Esophagus squamous epithelium (tissue), 5 donors: ENCODE data around the gene TNRC6A. TPM values are rescaled to one million over a fixed set of nuclear protein-coding genes. Genes with fewer than 3 reads are reported as not detected.

ENCODE experiments used
- DNase-seq: peaks from one replicate; lab custom pipeline; 2025; lab: John Stamatoyannopoulos, UW
- H3K27ac ChIP-seq, 4 donors: fragments of 200-600 bp; sonication (generic); one replicate each; pipeline ENCODE4 v1.5.1; 2016 to 2019; ENCODE audit warnings: mild to moderate bottlenecking in 1 of 4
- H3K27me3 ChIP-seq, 4 donors: fragments of 200-600 bp; sonication (generic); 1 replicate in 3 of 4; 2 replicates in 1 of 4; pipeline versions ENCODE4 v1.5.1 to v1.6.0; 2017 to 2021; ENCODE audit warnings: antibody characterized with exemption in 1 of 4
- H3K36me3 ChIP-seq, 3 donors: fragments of 200-600 bp; sonication (generic); one replicate each; pipeline ENCODE4 v1.5.1; 2016 to 2019
- H3K4me1 ChIP-seq, 3 donors: fragments of 200-600 bp; sonication (generic); one replicate each; pipeline ENCODE4 v1.5.1; 2017 to 2019
- H3K4me3 ChIP-seq, 4 donors: fragments of 200-600 bp; sonication (generic); 1 replicate in 3 of 4; 2 replicates in 1 of 4; pipeline ENCODE4 v1.5.1; 2016 to 2019; ENCODE audit warnings: mild to moderate bottlenecking in 2 of 4, moderate library complexity in 1 of 4
- H3K9me3 ChIP-seq, 3 donors: fragments of 200-600 bp; sonication (generic); one replicate each; pipeline ENCODE4 v1.5.1; 2016 to 2019
- POLR2A ChIP-seq, 4 donors: fragments of 450-650 bp; IDR thresholded peaks; one replicate each; pipeline ENCODE4 v1.6.1; 2017; ENCODE audit warnings: antibody characterized with exemption in 4 of 4, mild to moderate bottlenecking in 4 of 4, moderate library complexity in 3 of 4
- WGBS, 2 donors: methylation state at CpG; one replicate each; pipeline ENCODE4 v1.1.5; 2018; 5-methylcytosine and 5-hydroxymethylcytosine counted together
- intact Hi-C: fragments of 100-400 bp; cut with DNase I; formaldehyde crosslinking; loops from one replicate; pipeline ENCODE4 v1.15.0; 2022
- total RNA-seq, 4 donors: library from RNA; depleted of rRNA; stranded (reverse); fragments of >200 nt; gene quantifications; one replicate each; pipeline ENCODE4 v1.1.0, GENCODE V29; 2016
- TF ChIP-seq, protein P1 (sequence below), 6 experiments: fragments of 450-650 bp in 4 of 6; fragments of 200-600 bp in 2 of 6; sonication (generic) in 2 of 6; IDR thresholded peaks; one replicate each; pipeline ENCODE4 v1.5.1; 2016 to 2019; ENCODE audit warnings: antibody characterized with exemption in 6 of 6, mild to moderate bottlenecking in 4 of 6, moderate library complexity in 4 of 6
- donor health status: DM: yes; HTN: yes; CAD: no.

Gene TNRC6A
- total RNA-seq, 4 donors from 2014 or later: 12.3 to 34.0 (median 18.5) TPM

DNA sequence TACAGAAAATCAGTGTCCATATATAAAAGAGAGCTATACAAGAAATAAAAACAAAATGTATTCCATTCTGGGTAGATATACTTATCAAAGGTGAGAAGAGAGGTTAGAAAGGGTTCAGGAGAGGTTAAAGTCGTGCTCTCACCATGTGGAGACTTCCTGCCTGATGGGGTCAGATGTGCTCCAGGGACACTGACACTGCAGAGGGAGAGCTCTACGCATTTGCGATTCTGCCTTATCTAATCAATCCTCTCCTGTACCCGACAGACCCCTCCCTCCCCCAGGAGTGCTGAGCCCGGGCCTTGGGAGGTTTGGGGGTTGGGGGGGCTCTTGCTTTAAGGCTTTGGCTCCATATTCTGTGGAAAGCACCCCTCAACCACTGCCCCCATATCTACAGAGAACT, 99.7 kb downstream of the TNRC6A start:
- Histone ChIP-seq H3K9me3 (no peaks in the 10 kb centered on the region), H3K27ac (no peak overlapping the region), H3K36me3 (peaks cover 0 to 28% (median 3%) of the 10 kb centered on the region in 3 donors), H3K4me1 (peaks cover 0 to 25% (median 10%) of the 10 kb centered on the region in 3 donors), H3K27me3 (no peaks in the 10 kb centered on the region), H3K4me3 (no peak overlapping the region)
- TF ChIP-seq, protein P1, sequence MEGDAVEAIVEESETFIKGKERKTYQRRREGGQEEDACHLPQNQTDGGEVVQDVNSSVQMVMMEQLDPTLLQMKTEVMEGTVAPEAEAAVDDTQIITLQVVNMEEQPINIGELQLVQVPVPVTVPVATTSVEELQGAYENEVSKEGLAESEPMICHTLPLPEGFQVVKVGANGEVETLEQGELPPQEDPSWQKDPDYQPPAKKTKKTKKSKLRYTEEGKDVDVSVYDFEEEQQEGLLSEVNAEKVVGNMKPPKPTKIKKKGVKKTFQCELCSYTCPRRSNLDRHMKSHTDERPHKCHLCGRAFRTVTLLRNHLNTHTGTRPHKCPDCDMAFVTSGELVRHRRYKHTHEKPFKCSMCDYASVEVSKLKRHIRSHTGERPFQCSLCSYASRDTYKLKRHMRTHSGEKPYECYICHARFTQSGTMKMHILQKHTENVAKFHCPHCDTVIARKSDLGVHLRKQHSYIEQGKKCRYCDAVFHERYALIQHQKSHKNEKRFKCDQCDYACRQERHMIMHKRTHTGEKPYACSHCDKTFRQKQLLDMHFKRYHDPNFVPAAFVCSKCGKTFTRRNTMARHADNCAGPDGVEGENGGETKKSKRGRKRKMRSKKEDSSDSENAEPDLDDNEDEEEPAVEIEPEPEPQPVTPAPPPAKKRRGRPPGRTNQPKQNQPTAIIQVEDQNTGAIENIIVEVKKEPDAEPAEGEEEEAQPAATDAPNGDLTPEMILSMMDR (IDR thresholded peaks at IDR 0.05): no peak
- DNase-seq: no peak
- intact Hi-C loops: no loop called here
- 62 to 65% methylated on average over 5 of the region's 5 CpGs for WGBS, 2 donors

DNA sequence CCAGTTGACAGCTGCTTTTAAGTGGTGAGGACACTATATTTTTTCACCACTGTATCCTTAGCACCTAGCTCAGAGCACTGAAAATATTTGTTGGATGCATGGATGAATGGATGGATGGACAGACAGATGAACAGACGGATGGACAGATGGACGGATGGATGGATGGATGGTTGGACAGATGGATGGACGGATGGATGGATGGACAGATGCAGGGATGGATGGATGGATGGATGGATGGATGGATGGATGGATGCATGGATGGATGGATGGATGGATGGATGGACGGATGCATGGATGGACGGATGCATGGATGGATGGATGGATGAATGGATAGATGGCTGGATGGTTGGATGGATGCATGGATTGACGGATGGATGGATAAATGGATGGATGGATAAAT, 103.9 kb downstream of the TNRC6A start:
- Histone ChIP-seq H3K9me3 (no peaks in the 10 kb centered on the region), H3K4me3 (no peak overlapping the region), H3K27ac (no peak overlapping the region), H3K27me3 (no peaks in the 10 kb centered on the region), H3K36me3 (peaks cover 0 to 5% (median 0%) of the 10 kb centered on the region in 3 donors), H3K4me1 (peaks cover 0 to 6% (median under 1%) of the 10 kb centered on the region in 3 donors)
- intact Hi-C loops: no loop called here
- 86 to 90% methylated on average over 5 to 6 of the region's 6 CpGs for WGBS, 2 donors
- TF ChIP-seq, protein P1 (IDR thresholded peaks at IDR 0.05): no peak
- no peak for TF ChIP-seq POLR2A (IDR thresholded peaks at IDR 0.05)
- no peak for DNase-seq

DNA sequence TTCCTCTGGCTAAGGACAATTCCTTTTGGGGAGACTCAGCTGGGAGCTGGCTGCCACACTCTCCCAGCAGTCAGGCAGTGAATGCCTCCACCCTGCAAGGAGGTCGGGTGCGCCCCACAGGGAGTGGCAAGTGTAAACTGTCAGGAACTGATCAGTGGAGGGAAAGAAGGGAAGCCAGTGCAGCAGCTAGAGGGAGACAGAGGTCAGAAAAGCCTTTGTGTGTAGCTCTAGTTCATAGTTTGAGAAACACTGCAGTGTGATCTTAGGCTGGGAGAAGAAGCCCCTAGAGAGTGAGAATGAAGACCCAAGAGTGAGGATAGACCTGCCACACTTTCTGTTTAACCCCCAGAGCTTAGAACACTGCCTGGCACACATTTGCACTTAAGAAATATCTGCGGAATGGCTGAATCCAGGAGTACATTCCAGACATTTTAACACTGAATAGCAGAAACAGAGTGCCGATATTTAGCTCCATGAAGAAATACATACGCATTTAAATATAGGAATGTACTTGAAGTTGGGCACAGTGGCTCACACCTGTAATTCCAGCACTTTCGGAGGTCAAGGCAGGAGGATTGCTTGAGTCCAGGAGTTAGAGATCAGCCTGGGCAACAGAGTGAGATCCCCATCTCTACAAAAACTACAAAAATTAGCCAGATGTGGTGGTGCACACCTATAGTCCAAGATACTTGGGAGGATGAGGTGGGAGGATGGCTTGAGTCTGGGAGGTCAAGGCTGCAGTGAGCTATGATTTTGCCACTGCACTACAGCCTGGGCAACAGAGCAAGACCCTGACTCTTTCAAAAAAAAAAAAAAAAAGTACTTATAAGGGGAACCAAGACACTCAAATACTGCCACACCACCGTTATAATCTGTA, 105.2 kb downstream of the TNRC6A start:
- TF ChIP-seq, protein P1 (IDR thresholded peaks at IDR 0.05): peak in 5 of 6 experiments; percentile 25 to 65 (median 38)
- TF ChIP-seq POLR2A (IDR thresholded peaks at IDR 0.05): no peak
- no peaks in the 10 kb centered on the region for H3K36me3 ChIP-seq
- H3K27ac ChIP-seq: no peak overlapping the region
- WGBS, 2 donors: 63 to 74% methylated on average over 7 of the region's 7 CpGs
- H3K27me3 ChIP-seq: no peaks in the 10 kb centered on the region
- no peaks in the 10 kb centered on the region for H3K9me3 ChIP-seq
- H3K4me1 ChIP-seq: peaks cover 0 to 17% (median 13%) of the 10 kb centered on the region in 3 donors
- DNase-seq: no peak
- H3K4me3 ChIP-seq: no peak overlapping the region
- intact Hi-C loops: no loop called here

DNA sequence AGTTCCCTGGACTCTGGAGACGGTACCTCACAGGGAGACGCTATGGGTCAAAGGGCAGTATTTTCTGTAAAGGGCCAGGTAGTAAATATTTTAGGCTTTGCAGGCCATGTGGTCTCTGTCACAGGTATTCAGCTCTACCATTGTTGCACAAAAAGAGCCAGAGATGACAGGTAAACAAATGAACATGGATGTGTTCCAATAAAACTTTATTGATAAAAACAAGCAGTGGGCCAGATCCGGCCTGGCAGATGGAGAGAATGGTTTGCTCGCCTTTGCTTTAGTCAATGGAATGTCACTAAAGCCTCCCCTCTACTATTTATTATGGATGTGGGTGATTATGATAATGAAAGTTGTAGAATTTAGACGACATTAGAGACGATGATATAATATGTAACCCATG, 107.4 kb downstream of the TNRC6A start:
- no peak for DNase-seq
- Histone ChIP-seq H3K27ac (no peak overlapping the region), H3K36me3 (no peaks in the 10 kb centered on the region), H3K4me3 (no peak overlapping the region), H3K4me1 (peaks cover 0 to 23% (median 19%) of the 10 kb centered on the region in 3 donors), H3K27me3 (no peaks in the 10 kb centered on the region), H3K9me3 (no peaks in the 10 kb centered on the region)
- TF ChIP-seq, protein P1 (IDR thresholded peaks at IDR 0.05): no peak
- TF ChIP-seq POLR2A (IDR thresholded peaks at IDR 0.05): no peak
- intact Hi-C loops: no loop called here
- WGBS, 2 donors: 70 to 86% methylated on average over 6 of the region's 6 CpGs

DNA sequence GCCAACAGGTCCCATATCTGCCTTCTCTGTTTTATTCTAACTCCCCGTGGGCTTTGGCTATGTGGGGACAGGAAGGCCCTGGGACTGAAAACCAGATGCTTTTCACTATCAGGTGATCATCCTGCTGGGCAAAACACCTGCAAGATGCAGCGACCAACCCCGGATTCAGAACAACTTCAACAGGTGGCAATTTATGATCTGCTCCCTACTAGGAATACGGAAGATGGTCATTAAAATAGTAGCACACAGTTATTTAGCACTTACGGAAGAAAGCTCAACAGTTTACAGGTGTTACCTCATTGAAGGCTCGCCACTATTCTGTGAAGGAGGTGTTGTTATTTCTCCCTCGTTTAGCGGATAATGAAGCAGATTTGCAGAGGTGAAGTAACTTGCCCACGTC, 108.5 kb downstream of the TNRC6A start:
- Histone ChIP-seq H3K9me3 (no peaks in the 10 kb centered on the region), H3K4me1 (peaks cover 0 to 23% (median 19%) of the 10 kb centered on the region in 3 donors), H3K27me3 (no peaks in the 10 kb centered on the region), H3K27ac (no peak overlapping the region), H3K36me3 (no peaks in the 10 kb centered on the region), H3K4me3 (no peak overlapping the region)
- intact Hi-C loops: no loop called here
- 88 to 92% methylated on average over 9 of the region's 9 CpGs for WGBS, 2 donors
- no peak for TF ChIP-seq POLR2A (IDR thresholded peaks at IDR 0.05)
- TF ChIP-seq, protein P1 (IDR thresholded peaks at IDR 0.05): no peak
- DNase-seq: no peak
